Mesendoderm (in vitro differentiated cells): ENCODE data around the gene NT5C3B.

Experiments
- DNase-seq: peaks from one replicate; pipeline ENCODE4 v3.0.0; 2013
- H2AK5ac ChIP-seq: 2 replicates; pipeline ENCODE4 v1.6.1; 2013; ENCODE audit warnings: low read length, inconsistent platforms
- H2BK120ac ChIP-seq: 2 replicates; pipeline ENCODE4 v1.6.1; 2013; ENCODE audit warnings: low read depth, mild to moderate bottlenecking, low read length, moderate library complexity, mixed read lengths
- H2BK15ac ChIP-seq: replicated peaks from 2 replicates; pipeline ENCODE4 v1.6.1; 2013; ENCODE audit warnings: low read depth, mild to moderate bottlenecking, moderate library complexity
- H2BK5ac ChIP-seq: 2 replicates; pipeline ENCODE4 v1.6.1; 2013; ENCODE audit warnings: low read length, inconsistent platforms
- H3K18ac ChIP-seq: 2 replicates; pipeline ENCODE4 v1.6.1; 2013; ENCODE audit warnings: mild to moderate bottlenecking, low read length, mixed read lengths
- H3K23ac ChIP-seq: one replicate; pipeline ENCODE4 v1.6.1; 2013; ENCODE audit warnings: low read length
- H3K27ac ChIP-seq: 2 replicates; pipeline ENCODE4 v1.5.1; 2013; ENCODE audit warnings: low read depth, mild to moderate bottlenecking, inconsistent platforms, low read length, moderate library complexity
- H3K27me3 ChIP-seq: 2 replicates; pipeline ENCODE4 v1.6.1; 2013; ENCODE audit warnings: low read length, control low read depth, mild to moderate bottlenecking, inconsistent platforms; ENCODE audit not compliant: insufficient read depth, poor library complexity
- H3K36me3 ChIP-seq: 2 replicates; pipeline ENCODE4 v1.6.1; 2013; ENCODE audit warnings: low read length, inconsistent platforms; ENCODE audit not compliant: control insufficient read depth, insufficient read depth
- H3K4ac ChIP-seq: one replicate; pipeline ENCODE4 v1.6.1; 2013; ENCODE audit warnings: low read depth, mild to moderate bottlenecking, low read length, moderate library complexity
- H3K4me1 ChIP-seq: 2 replicates; pipeline ENCODE4 v1.6.1; 2013; ENCODE audit warnings: low read depth, low read length, inconsistent platforms; ENCODE audit not compliant: control insufficient read depth
- H3K4me2 ChIP-seq: 2 replicates; pipeline ENCODE4 v1.6.1; 2013; ENCODE audit warnings: low read length
- H3K4me3 ChIP-seq: 2 replicates; pipeline ENCODE4 v1.5.1; 2013; ENCODE audit warnings: mild to moderate bottlenecking, low read length
- H3K56ac ChIP-seq: one replicate; pipeline ENCODE4 v1.6.1; 2013; ENCODE audit warnings: low read length
- H3K79me1 ChIP-seq: 2 replicates; pipeline ENCODE4 v1.6.1; 2013; ENCODE audit warnings: low read length, inconsistent platforms
- H3K79me2 ChIP-seq: 2 replicates; pipeline ENCODE4 v1.6.1; 2013; ENCODE audit warnings: mild to moderate bottlenecking, low read length; ENCODE audit not compliant: control insufficient read depth, insufficient read depth
- H3K9ac ChIP-seq: 2 replicates; pipeline ENCODE4 v1.6.1; 2013; ENCODE audit warnings: low read length, inconsistent platforms
- H4K5ac ChIP-seq: one replicate; pipeline ENCODE4 v1.6.1; 2013; ENCODE audit warnings: low read length
- H4K8ac ChIP-seq: one replicate; pipeline ENCODE4 v1.6.1; 2013; ENCODE audit warnings: low read depth, mild to moderate bottlenecking, control low read depth, low read length, moderate library complexity
- whole genome bisulfite sequencing: extraction: QIAGEN DNeasy Blood & Tissue Kit; methylation state at CpG from one replicate; pipeline ENCODE4 v1.1.7; 2013; ENCODE audit warnings: low lambda C conversion rate, missing lambda C conversion rate; ENCODE audit not compliant: insufficient coverage; ENCODE audit errors: extremely low coverage; 5-methylcytosine and 5-hydroxymethylcytosine counted together

The NT5C3B gene

GRCh38 chr17:41786227-41787020, 49.6 kb downstream of the NT5C3B start, which contains the start of gene JUP:
JUP (minus strand) TSS chr17:41786711; CDS start chr17:41771854, 14,857 bp downstream.
- Histone ChIP-seq H4K8ac (no peak within 1 kb of the TSS), H3K79me1 (peaks cover 2% of the 10 kb centered on the region), H2BK5ac (peak within 1 kb of the TSS; percentile 73), H3K4me2 (peak within 1 kb of the TSS; percentile 97), H3K79me2 (peaks cover 29% of the 10 kb centered on the region), H4K5ac (peak within 1 kb of the TSS; percentile 91), H3K18ac (peak within 1 kb of the TSS; percentile 94), H3K56ac (peak within 1 kb of the TSS; percentile 93), H2AK5ac (no peak within 1 kb of the TSS), H3K4ac (peak within 1 kb of the TSS; percentile 90), H2BK15ac (no peak within 1 kb of the TSS), H3K27me3 (no peaks in the 10 kb centered on the region), H3K4me3 (peak within 1 kb of the TSS; percentile 77), H3K9ac (peak within 1 kb of the TSS; percentile 90), H2BK120ac (peak within 1 kb of the TSS; percentile 67), H3K4me1 (peaks cover 6% of the 10 kb centered on the region), H3K23ac (peak within 1 kb of the TSS; percentile 89), H3K27ac (peak within 1 kb of the TSS; percentile 98), H3K36me3 (no peaks in the 10 kb centered on the region)
- DNase-seq = peak; percentile 100
- WGBS = no CpG with 5 or more reads among the region's 79 CpGs

DNA sequence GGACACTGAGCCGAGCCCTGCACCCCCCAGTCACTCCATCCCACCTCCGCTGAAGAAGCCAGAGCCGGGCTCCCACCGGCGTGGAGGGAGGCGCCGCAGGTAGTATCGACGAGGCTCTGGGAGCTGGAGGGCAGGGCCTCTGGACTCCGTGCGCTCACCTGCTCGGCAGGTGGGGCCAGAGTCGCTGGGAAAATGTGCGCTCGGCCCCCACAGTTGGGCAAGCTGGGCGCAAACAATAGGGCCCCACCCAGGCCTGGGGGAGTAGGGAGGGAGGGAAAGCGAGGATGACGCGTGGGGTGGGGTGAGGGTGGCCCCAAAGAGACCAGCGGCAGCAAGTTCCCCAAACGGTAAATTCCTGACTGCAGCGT, 50.2 kb downstream of the NT5C3B start:
- peak overlapping the region; percentile 94 for H3K18ac ChIP-seq
- no peak overlapping the region for H4K5ac ChIP-seq
- H3K9ac ChIP-seq = peak overlapping the region; percentile 90
- no peaks in the 10 kb centered on the region for H3K27me3 ChIP-seq
- H3K27ac ChIP-seq = peak overlapping the region; percentile 98
- peak overlapping the region; percentile 97 for H3K4me2 ChIP-seq
- peak overlapping the region; percentile 90 for H3K4ac ChIP-seq
- H3K56ac ChIP-seq = peak overlapping the region; percentile 93
- DNase-seq = peak; percentile 80
- no peaks in the 10 kb centered on the region for H3K36me3 ChIP-seq
- WGBS = no CpG with 5 or more reads among the region's 22 CpGs
- H3K23ac ChIP-seq = peak overlapping the region; percentile 89
- no peak overlapping the region for H2AK5ac ChIP-seq
- H2BK5ac ChIP-seq = peak overlapping the region; percentile 73
- H3K79me1 ChIP-seq = peaks cover 4% of the 10 kb centered on the region
- H3K4me3 ChIP-seq = peak overlapping the region; percentile 77
- peak overlapping the region; percentile 67 for H2BK120ac ChIP-seq
- peaks cover 6% of the 10 kb centered on the region for H3K4me1 ChIP-seq
- H4K8ac ChIP-seq = no peak overlapping the region
- H2BK15ac ChIP-seq = no peak overlapping the region
- H3K79me2 ChIP-seq = peaks cover 32% of the 10 kb centered on the region

DNA sequence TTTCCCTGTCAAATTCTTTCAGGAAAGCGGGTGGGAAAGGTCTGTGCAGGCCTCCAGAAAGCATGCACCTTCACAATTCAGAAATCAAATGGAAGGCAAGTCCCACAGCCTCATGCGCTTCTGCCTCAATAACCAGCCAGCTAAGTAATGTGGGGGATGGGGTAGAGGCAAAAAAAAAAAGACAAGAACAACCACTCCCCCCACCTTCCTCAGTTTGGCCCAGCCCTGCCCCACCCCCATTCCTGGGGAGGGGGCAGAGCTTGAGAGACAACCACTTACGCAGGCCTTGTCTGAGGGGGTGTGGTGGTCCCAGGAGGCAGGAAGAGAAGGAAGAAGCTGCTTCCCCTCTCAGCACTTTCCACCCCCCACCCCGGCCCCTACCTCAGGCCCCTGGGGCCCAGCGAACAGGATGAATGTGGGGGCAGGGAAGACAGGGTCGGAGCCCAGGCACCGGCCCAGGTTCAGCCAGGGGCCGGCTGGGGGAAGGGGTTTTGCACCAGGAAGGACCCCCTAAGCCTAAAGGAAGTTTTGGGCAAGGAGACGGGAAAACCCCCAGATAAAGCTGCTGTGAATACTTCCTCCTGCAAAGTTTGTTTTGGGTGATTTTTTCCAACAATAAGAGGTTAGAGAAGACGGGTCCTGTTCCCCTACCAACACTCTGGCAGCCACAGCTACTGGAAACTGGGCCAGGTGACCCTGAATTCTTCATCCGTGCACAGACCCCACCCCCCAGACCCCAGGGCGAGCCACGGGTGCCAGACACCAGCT, 50.8 kb downstream of the NT5C3B start:
- Histone ChIP-seq H3K36me3 (no peaks in the 10 kb centered on the region), H2BK120ac (peak overlapping the region; percentile 89), H3K27ac (peak overlapping the region; percentile 98), H2BK15ac (peak overlapping the region; percentile 20), H3K18ac (peak overlapping the region; percentile 94), H3K23ac (peak overlapping the region; percentile 89), H2BK5ac (peak overlapping the region; percentile 95), H3K4me3 (peak overlapping the region; percentile 81), H3K79me1 (peaks cover 4% of the 10 kb centered on the region), H3K79me2 (peaks cover 33% of the 10 kb centered on the region), H4K5ac (peak overlapping the region; percentile 91), H2AK5ac (peak overlapping the region; percentile 98), H3K27me3 (no peaks in the 10 kb centered on the region), H3K56ac (peak overlapping the region; percentile 95), H3K4me1 (peaks cover 6% of the 10 kb centered on the region), H3K4me2 (peak overlapping the region; percentile 97), H3K4ac (peak overlapping the region; percentile 93), H3K9ac (peak overlapping the region; percentile 97), H4K8ac (no peak overlapping the region)
- no CpG with 5 or more reads among the region's 13 CpGs for whole genome bisulfite sequencing
- DNase-seq = peak; percentile 99

- Histone ChIP-seq H2BK5ac (peak overlapping the region; percentile 84), H3K79me1 (peaks cover 4% of the 10 kb centered on the region), H3K56ac (peak overlapping the region; percentile 95), H3K27me3 (no peaks in the 10 kb centered on the region), H3K4ac (peak overlapping the region; percentile 93), H2AK5ac (peak overlapping the region; percentile 94), H3K23ac (peak overlapping the region; percentile 83), H3K4me2 (peak overlapping the region; percentile 92), H3K36me3 (no peaks in the 10 kb centered on the region), H2BK15ac (peak overlapping the region; percentile 20), H3K9ac (peak overlapping the region; percentile 97), H3K4me3 (peak overlapping the region; percentile 81), H4K8ac (no peak overlapping the region), H3K4me1 (peaks cover 6% of the 10 kb centered on the region), H4K5ac (peak overlapping the region; percentile 84), H3K79me2 (peaks cover 38% of the 10 kb centered on the region), H3K18ac (peak overlapping the region; percentile 94), H3K27ac (peak overlapping the region; percentile 98), H2BK120ac (peak overlapping the region; percentile 89)
- WGBS = no CpG with 5 or more reads among the region's 6 CpGs
- peak; percentile 82 for DNase-seq
These were observed 51.8 kb downstream of the NT5C3B start for GRCh38 chr17:41784207-41784744.

DNA sequence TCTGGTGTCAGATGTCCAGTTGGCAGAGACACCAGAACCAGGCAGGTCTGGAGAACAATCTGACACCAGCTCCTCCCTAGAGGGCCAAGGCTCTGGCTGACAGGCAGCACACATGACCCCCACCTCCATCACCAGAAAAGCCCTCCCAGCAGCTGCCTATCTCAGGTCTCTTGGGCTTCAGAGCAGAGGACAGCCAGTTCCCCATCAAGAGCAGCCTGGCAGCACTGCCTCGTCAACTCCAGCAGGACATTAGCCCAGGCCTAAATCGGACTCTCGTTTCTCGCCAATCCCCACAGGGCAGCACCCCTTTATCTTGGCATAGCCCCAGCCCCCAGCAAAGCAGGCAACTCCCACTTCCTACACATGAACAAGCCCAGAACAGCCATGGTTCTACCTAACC, 53.9 kb downstream of the NT5C3B start:
- Histone ChIP-seq H3K9ac (no peak overlapping the region), H3K4me3 (no peak overlapping the region), H3K23ac (no peak overlapping the region), H3K4ac (no peak overlapping the region), H2AK5ac (no peak overlapping the region), H3K27ac (no peak overlapping the region), H3K79me1 (peaks cover 6% of the 10 kb centered on the region), H2BK15ac (no peak overlapping the region), H3K18ac (no peak overlapping the region), H4K8ac (no peak overlapping the region), H2BK120ac (no peak overlapping the region), H3K79me2 (peaks cover 48% of the 10 kb centered on the region), H3K4me1 (peaks cover 9% of the 10 kb centered on the region), H3K36me3 (no peaks in the 10 kb centered on the region), H4K5ac (no peak overlapping the region), H2BK5ac (no peak overlapping the region), H3K4me2 (no peak overlapping the region), H3K27me3 (no peaks in the 10 kb centered on the region), H3K56ac (peak overlapping the region; percentile 28)
- no CpG with 5 or more reads among the region's 4 CpGs for WGBS
- no peak for DNase-seq
